Measurements from ENCODE around the gene CEP85L. TPM values are rescaled to one million over a fixed set of nuclear protein-coding genes. Genes with fewer than 3 reads are reported as not detected.

CEP85L gene
- total RNA-seq, 1 experiment from 2014 or later, result 0.13 TPM

DNA sequence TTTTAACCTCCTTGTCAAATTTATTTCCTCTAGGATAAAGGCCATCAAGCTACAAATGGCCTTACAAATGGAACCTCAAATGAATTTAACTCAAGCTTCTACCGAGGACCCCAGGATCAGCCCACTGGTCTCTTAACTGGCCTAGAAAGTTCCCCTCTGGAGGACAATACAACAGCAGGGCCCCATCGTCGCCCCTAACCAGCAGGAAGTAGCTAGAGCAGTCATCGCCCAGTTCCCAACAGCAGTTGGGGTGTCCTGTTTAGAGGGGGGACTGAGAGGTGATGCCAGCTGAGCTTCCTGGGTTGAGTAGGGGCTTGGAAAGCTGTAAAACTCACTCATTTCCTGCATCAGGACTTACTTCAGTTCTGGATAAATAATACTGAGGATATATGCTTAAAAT lies 25.6 kb downstream of the CEP85L start:
- no peak for DNase-seq (ENCODE audit: low spot score)

DNA sequence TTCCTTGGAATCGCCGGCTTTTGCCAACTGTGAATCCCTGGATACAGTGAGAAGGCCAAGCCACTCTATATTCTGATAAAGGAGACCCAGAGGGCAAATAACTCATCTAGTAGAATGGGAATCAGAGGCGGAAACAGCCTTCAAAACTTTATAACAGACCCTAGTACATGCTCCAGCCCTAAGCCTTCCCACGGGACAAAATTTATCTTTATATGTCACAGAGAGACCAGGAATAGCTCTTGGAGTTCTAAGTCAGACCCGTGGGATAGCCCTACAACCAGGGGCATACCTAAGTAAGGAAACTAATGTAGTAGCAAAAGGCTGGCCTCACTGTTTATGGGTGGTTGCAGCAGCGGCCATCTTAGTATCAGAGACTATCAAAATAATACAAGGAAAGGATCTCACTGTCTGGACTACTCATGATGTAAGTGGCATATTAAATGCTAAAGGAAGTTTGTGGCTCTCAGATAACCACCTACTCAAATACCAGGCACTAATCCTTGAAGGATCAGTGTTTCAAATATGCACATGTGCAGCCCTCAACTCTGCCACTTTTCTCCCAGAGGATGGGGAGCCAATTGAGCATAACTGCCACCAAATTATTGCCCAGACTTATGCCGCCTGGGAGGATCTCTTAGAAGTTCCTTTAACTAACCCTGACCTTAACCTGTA lies 29.5 kb downstream of the CEP85L start:
- DNase-seq (ENCODE audit: low spot score), result no peak

DNA sequence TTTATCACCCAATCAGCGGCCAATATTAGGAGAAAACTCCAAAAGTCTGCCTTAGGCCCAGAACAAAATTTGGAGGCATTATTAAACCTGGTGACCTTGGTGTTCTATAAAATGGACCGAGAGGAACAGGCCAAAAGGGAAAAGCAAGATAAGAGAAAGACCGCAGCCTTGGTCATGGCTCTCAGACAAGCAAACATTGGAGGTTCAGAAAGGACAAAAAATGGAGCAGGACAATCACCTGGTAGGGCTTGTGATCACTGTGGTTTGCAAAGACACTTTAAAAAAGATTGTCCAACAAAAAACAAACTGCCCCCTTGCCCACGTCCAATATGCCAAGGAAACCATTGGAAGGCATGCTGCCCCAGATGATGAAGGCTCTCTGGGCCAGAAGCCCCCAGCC lies 31.2 kb downstream of the CEP85L start:
- no peak for DNase-seq (ENCODE audit: low spot score)

DNA sequence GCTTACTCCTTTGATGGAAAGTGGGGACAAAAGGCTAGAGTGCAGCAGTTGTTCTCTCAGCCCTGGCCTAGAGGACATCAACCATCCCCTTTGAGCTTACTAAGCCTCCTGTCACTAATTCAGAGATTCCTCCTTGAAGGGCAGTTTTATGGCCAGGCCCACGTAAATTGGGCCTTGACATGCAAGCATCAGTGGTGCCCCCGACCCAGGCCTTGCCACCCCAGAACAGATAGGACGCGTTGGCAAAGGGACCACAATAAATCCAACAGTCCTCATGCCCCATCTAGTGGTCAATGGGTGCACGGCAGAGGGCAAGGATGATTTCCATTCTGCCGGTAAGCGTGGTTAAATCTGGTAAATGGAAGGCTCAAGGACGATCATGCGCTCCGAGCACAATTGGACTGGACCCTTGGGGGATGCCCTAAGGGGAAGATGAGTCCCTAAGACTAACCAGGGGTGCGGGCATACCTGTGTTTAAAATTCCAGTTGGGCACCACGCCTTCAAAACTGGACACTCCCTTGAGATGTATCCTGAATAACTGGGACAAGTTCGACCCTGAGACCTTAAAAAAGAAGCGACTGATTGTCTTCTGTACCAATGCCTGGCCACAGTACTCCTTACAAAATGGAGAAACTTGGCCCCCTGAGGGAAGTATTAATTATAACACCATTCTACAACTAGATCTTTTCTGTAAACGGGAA lies 32.6 kb downstream of the CEP85L start:
- DNase-seq (ENCODE audit: low spot score), result peak; percentile 63

DNA sequence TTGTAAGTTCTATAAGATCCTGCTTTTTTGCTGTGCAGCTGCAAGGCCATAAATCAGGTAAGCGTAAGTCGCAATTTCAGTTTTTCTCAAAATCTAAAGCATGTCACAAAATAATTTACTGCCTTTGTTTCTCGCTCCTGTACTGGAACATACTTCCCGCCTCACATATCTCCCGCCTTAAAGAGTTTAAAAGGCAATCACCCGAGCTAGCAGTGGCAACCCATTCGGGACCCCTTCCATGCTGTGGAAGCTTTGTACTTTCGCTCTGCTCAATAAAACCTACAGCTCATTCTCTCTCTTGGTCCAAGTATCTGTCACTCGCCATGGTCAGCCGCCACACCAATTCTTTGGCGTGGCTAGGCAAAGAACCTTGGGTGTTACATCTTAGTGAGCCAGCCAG lies 34.0 kb downstream of the CEP85L start:
- DNase-seq (ENCODE audit: low spot score), result no peak

DNA sequence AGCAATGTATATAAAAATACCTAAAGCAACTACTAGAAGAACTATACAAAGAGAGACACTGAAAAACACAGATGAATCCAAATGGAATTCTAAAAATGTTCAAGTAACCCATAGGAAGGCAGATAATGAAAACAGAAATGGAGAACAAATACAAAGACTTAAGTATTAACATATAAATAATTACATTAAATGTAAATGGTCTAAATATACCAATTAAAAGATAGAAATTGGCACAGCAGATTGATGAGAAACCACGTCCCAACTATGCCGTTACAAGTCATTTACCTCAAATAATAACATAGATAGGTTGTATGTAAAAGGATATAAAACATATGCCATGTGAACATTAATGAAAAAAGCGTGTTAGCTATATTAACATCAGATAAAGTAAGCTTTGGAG lies 40.1 kb downstream of the CEP85L start:
- no peak for DNase-seq (ENCODE audit: low spot score)

DNA sequence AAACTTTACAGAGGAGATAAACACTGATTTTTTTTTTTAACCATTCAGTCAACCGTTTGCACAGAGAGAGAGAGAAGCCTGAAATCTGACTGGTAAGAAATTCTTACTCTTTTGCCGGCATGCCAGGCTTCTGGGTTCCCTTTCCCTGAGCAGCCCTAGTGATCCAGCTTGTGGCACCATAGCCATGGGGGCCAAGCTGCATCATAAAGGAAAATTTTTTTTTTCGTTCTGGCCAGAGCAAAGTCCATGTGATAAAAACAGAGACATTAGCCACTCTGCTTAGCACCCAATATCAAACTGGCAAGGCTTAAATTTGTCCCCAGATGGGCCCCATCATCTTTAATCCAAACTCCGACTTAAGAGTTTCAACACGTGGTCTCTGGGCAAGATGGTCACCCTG lies 44.5 kb downstream of the CEP85L start:
- no peak for DNase-seq (ENCODE audit: low spot score)

DNA sequence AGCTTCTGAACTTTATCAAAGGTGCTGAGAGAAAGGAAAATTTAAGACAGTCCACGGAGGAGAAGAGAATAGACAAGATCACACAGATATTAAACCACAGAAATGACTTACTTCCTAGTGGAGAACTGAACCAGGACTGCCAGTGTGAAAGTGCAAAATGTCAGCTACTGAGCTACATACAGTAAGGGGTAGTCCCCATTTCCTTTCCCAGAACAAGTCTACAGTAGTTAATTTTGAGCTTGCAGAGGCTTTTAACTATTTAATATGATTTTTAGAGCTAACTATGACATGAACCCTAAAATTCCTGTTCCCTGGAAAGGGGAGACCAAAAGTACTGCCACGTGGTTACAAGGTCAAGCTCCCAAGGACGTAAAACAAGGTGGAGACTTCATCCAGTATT lies 45.1 kb downstream of the CEP85L start:
- no peak for DNase-seq (ENCODE audit: low spot score)

DNA sequence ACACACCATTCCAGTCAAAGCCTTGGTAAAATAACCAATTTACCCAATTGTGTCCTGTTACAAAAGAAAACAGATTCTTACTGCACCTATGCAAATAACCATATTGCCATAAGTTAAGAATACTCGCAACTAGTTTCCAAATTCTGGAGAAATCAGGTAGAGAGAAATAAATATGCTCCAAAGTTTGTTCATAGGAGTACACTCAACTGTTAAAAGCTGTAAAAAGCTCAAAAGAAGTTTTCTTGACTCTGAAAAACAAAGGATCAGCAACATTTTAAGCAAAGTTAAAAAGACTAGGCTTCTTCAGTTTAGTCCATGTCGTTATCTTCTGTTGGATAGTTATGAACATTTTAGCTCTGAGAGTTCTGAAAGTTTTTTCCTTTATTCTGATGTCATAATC lies 48.0 kb downstream of the CEP85L start:
- no peak for DNase-seq (ENCODE audit: low spot score)

DNA sequence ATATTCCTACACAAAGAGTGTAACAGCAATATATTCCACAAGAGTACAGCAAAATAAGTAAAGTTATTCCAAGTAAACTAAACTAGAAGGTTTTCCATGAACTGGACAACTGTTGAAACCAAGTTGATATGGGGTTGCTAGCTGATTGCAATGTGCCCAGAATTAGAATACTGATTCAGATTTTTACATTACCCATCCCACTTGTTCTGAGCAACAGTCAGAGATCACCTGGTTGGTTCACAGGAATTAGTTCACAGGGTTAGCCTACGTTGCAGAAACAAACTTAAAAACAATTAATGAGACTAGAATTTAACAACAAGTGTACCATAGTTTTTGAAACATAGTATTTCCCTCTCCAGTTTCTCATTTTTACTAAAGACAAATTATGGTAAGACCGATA lies 49.1 kb downstream of the CEP85L start:
- no peak for DNase-seq (ENCODE audit: low spot score)

DNA sequence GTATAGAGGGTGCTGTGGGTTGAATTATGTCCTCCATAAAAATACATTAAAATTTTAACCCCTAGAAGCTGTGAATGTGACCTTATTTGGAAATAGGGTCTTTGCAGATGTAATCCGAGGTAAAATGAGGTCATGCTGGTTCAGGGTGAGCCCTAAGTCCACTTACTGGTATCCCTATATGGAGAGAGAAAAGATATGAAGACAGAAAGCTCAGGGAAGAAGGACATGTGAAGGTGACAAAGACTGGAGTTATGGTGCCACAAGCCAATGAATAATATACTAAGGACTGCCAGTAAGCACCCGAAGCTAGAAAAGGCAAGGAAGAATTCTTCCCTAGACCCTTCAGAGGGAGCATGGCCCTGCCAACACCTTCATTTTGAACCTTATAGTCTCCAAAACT lies 53.1 kb downstream of the CEP85L start:
- DNase-seq (ENCODE audit: low spot score), result no peak

DNA sequence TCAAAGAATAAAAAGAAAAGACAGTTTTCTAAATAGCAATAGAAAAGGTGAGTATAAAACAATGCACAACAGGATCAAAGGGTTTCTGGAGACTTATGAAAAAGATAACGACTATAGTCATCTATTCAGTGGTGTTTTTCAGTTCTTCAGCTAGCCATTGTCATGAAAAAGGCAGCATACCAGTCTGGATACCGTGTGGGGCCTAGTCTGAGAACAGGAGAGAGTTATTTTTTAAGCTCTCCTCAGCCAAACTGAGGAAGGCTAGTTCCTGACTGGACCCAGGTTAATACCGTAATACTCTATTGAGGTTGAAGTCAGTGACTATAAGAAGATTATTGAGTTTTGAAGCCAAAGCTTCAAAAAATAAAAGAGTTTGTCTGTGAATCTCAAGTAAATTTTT lies 53.8 kb downstream of the CEP85L start:
- no peak for DNase-seq (ENCODE audit: low spot score)

DNA sequence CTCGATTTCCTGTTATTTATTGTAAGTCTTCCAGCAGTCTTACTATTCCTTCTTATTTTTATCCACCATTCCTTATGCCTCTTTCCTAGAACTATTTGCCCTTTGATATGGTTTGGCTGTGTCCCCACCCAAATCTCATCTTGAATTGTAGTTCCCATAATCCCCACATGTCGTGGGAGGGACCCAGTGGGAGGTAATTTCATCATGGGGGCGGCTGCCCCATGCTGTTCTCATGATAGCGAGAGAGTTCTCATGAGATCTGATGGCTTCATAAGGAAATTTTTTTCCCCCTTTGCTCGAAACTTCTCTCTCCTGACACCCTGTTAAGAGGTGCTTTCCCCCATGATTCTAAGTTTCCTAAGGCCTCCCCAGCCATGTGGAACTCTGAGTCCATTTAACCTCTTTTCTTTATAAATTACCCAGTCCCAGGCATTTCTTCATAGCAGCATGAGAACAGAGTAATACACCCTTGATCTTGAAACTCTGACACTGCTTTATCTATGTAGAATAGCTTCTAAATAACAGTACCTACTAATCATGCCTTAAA lies 54.5 kb downstream of the CEP85L start:
- DNase-seq (ENCODE audit: low spot score), result no peak

DNA sequence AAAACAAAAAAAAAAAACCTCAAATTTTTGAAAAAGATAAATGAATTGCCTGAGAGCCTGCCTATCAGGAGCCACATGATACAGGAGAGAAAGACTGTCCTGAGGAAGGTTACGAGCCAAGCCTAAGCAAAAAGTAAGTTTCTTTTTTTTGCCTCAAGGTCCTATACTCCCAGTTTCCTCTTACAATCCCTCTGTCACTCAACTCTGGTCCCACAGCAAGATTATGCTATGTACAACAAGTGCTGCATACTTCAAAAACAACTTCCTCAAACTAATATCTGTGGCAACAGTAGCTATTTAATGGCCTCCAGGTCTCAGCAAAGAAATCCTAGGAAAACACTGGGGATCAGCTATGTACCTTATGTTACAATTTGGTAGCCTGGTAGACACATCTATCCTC lies 56.5 kb downstream of the CEP85L start:
- DNase-seq (ENCODE audit: low spot score), result no peak

DNA sequence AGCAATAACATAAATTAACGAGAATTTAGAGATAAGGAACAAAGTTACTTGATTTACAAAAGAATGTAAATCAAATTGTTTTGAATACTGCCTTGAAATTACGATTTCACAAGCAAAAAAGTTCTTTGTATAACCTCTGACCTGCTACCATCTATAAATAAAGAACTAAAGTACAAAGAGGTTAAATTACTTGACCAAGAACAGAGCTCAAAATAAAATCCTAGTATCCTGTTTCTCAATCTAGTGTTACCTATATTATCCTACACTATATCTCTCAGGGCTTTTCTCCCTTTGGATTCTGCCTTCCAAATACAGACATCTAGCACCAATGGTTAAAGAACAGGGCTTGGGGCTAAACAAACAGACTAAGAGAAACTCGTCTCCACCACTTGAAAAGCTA lies 59.5 kb downstream of the CEP85L start:
- DNase-seq (ENCODE audit: low spot score), result no peak

DNA sequence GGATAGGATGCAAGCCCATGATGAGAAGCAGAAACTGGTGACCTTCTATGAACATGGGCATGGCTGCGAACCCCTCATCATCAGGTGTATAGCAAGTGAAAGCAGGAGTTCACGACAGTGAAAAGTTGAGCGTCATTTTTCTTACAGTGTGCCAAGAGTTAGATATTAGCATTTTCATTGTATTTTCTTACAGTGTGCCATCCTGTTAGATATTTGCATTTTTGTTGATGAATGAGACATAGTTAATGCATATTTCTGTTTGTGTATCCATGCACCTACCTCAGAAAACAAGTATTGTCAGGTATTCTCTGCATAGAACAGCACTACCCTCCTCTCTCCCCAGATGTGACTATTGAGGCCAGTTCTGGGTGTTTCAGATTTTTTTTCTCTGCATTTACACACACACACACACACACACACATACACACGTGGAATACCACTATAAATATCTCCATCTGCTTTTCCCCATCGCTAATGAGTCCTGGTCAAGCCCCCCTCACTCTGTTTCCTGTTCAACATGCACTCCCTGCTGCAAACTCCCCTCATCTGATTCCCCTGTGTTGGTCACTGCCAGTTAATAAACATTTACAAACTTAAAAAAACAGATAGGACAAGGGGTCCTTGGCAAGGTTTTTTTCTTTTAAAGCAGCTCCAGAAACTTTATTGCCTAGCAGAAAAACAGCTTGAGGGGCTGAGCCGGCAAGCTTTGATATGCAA lies 61.6 kb downstream of the CEP85L start:
- DNase-seq (ENCODE audit: low spot score), result no peak

DNA sequence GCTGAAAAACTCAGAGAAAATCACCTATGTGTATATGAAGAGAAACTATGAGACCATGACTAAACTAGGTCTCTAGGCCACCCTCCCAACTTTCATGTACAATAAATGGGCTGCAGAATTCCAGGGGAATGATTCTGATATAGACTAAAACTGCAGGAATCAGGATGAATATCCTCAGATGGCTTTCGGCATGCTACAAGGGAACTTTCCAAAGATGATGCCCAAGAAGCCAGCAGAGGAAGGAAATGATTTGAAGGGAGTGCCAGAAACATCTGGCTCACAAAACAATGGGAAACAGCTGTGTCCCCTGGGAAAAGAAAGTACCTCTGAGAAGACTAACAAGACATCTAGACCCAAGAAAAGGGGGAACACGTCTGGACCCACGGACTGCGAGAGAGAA lies 62.2 kb downstream of the CEP85L start:
- no peak for DNase-seq (ENCODE audit: low spot score)

DNA sequence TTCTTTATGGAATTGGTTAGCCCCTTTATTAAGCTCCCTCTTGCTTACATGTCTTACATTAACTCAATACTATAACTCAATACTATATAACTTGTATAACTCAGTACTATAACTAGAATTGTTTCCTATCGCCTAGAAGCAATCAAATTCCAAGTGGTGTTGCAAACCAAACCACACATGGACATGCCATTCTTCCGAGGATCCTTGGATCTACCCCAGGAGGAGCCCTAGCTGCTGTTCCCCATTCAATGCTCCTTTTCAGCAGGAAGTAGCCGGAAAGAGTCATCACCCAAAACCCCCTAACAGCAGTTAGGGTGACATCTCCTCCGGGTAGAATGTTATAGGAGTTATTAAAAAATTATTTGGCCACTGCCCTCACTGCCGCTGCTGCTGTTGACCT lies 62.8 kb downstream of the CEP85L start:
- no peak for DNase-seq (ENCODE audit: low spot score)

DNA sequence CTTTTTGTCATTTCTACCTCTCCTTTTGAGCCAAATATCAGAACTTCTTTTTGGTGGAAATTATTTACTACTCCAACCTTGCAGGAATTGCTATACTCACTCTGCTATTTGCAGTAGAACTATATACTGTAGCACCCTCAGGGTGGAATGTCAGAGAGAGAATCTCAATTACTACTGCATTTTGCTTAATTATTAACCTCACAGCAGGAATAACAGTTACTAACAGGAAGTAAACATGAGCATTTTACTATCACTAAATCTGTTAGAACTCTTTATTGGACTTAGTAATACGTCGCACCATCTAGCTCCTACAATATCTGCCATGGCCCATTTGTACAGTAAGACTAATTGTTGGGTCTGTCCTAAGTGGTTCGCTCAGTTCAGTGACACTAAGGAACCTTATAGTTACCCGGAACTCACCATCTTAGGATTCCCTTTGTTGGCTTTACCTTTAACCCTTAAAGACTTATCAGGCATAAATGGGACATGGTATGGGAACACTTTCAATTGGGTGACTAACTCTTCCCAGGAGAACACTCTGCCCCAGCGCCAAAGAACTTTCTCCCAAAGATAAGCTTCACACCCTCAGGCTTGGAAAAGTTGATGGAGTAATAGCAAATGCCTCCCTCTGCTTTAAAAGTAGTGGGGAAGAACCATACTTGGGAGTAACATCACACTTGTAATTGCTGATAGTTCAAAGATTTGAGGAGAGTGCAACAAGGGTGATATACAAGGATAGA lies 64.5 kb downstream of the CEP85L start:
- DNase-seq (ENCODE audit: low spot score), result peak; percentile 41

DNA sequence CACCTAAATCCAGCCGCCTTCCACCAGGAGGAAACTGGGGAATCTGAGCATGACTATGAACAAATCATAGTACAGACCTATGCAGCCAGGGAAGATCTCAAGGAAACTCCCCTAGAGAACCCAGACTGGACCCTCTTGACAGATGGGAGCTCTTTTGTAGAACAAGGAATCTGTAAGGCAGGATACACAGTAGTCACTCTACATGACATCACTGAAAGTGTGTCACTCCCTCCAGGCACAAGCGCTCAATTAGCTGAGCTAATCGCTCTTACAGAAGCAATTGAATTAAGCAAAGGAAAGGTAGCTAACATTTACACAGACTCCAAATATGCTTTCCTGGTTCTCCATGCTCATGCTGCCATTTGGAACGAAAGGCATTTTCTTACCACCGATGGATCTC lies 66.5 kb downstream of the CEP85L start:
- no peak for DNase-seq (ENCODE audit: low spot score)

DNA sequence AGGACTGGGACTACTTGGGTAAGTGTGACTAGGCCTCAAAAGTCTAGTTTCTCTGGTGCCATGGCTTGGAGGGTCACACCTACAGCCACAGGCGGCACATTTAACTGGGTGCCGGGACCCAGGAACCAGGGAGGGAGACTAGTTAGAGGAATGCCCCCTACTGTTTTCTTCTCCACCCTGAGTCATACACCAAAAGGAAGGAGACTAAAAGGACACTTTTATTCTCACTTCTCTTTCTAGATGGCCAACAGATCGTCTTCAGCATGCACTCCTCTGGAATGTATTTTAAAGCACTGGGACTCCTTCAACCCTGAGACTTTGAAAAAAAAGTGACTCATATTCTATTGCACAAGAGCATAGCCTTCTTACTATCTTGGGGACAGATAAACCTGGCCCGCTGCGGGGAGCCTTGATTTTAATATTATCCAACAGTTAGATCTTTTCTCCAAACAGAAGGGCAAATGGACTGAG lies 69.9 kb downstream of the CEP85L start:
- DNase-seq (ENCODE audit: low spot score), result no peak

Measured in HT-29 (cell line).